ENCODE data around the gene CACFD1.

- TF ChIP-seq CTCF (IDR thresholded peaks at IDR 0.05; ENCODE audit: low read depth, low read length, poor library complexity, severe bottlenecking) (no peak), EZH2phosphoT487 (IDR thresholded peaks at IDR 0.05; ENCODE audit: borderline replicate concordance, low read length) (no peak)
Observed at GRCh38 chr9:133468777-133469421, 9.1 kb downstream of the CACFD1 start.

All from DOHH2 (cell line).